ENCODE results near the gene PLCB4. TPM values are rescaled to one million over a fixed set of nuclear protein-coding genes. Genes with fewer than 3 reads are reported as not detected.

Gene PLCB4
- total RNA-seq, 1 donor from 2014 or later = 53.3 TPM

- Mint-ChIP-seq H3K4me1 (peaks cover 33% of the 10 kb centered on the region), H3K4me3 (no peak overlapping the region), H3K36me3 (ENCODE audit: low read depth) (peaks cover 6% of the 10 kb centered on the region), H3K9me3 (no peaks in the 10 kb centered on the region), H3K27me3 (ENCODE audit: low read depth) (no peaks in the 10 kb centered on the region), H3K27ac (ENCODE audit: unreplicated experiment) (no peak overlapping the region)
- DNase-seq (ENCODE audit: low read depth, low spot score) = no peak
- no peak for TF ChIP-seq CTCF (conservative IDR thresholded peaks at IDR 0.05)
These were observed 104.0 kb downstream of the PLCB4 start for GRCh38 chr20:9172851-9173250.

- Mint-ChIP-seq H3K4me3 (no peak overlapping the region), H3K27me3 (ENCODE audit: low read depth) (no peaks in the 10 kb centered on the region), H3K9me3 (no peaks in the 10 kb centered on the region), H3K36me3 (ENCODE audit: low read depth) (peaks cover 4% of the 10 kb centered on the region), H3K4me1 (peaks cover 30% of the 10 kb centered on the region), H3K27ac (ENCODE audit: unreplicated experiment) (peak overlapping the region; percentile 59)
- no peak for TF ChIP-seq CTCF (conservative IDR thresholded peaks at IDR 0.05)
- no peak for DNase-seq (ENCODE audit: low read depth, low spot score)
These were observed 108.4 kb downstream of the PLCB4 start for GRCh38 chr20:9177278-9177677.

- no peak overlapping the region for H3K4me3 Mint-ChIP-seq
- no peaks in the 10 kb centered on the region for H3K9me3 Mint-ChIP-seq
- no peak overlapping the region for H3K27ac Mint-ChIP-seq (ENCODE audit: unreplicated experiment)
These were observed 110.4 kb downstream of the PLCB4 start for GRCh38 chr20:9179193-9179802.

GRCh38 chr20:9179867-9180266 lies 111.0 kb downstream of the PLCB4 start:
- TF ChIP-seq CTCF (conservative IDR thresholded peaks at IDR 0.05) = no peak
- no peak overlapping the region for H3K27ac Mint-ChIP-seq (ENCODE audit: unreplicated experiment)
- H3K9me3 Mint-ChIP-seq = no peaks in the 10 kb centered on the region
- no peak overlapping the region for H3K4me3 Mint-ChIP-seq
- no peaks in the 10 kb centered on the region for H3K27me3 Mint-ChIP-seq (ENCODE audit: low read depth)
- no peak for DNase-seq (ENCODE audit: low read depth, low spot score)
- H3K4me1 Mint-ChIP-seq = peaks cover 26% of the 10 kb centered on the region
- peaks cover 4% of the 10 kb centered on the region for H3K36me3 Mint-ChIP-seq (ENCODE audit: low read depth)

More at GRCh38 chr20:9179193-9179802, 110.4 kb downstream of the PLCB4 start:
- Mint-ChIP-seq H3K27me3 (ENCODE audit: low read depth) (no peaks in the 10 kb centered on the region), H3K4me1 (peaks cover 26% of the 10 kb centered on the region), H3K36me3 (ENCODE audit: low read depth) (peaks cover 4% of the 10 kb centered on the region)
- DNase-seq (ENCODE audit: low read depth, low spot score) = no peak
- TF ChIP-seq CTCF (conservative IDR thresholded peaks at IDR 0.05) = no peak

GRCh38 chr20:9180481-9181257 lies 111.8 kb downstream of the PLCB4 start:
- H3K9me3 Mint-ChIP-seq = no peaks in the 10 kb centered on the region
- no peak for TF ChIP-seq CTCF (conservative IDR thresholded peaks at IDR 0.05)
- no peak for DNase-seq (ENCODE audit: low read depth, low spot score)
- H3K27me3 Mint-ChIP-seq (ENCODE audit: low read depth) = no peaks in the 10 kb centered on the region
- no peak overlapping the region for H3K4me3 Mint-ChIP-seq
- H3K4me1 Mint-ChIP-seq = peaks cover 31% of the 10 kb centered on the region
- no peak overlapping the region for H3K27ac Mint-ChIP-seq (ENCODE audit: unreplicated experiment)
- H3K36me3 Mint-ChIP-seq (ENCODE audit: low read depth) = peaks cover 4% of the 10 kb centered on the region

Data from neural crest cell (in vitro differentiated cells).